Putamen (tissue), 1 donor: Measurements from ENCODE around the gene MKNK2.
"Not testable (repeated sequence)": the region's sequence is repeated elsewhere in the genome, so short reads cannot be mapped to it uniquely, and the experiment has no call there.

Source experiments
- DNase-seq: peaks from one replicate; pipeline ENCODE4 v3.0.0-alpha.2; 2016; ENCODE audit warnings: low spot score

MKNK2 gene

DNA sequence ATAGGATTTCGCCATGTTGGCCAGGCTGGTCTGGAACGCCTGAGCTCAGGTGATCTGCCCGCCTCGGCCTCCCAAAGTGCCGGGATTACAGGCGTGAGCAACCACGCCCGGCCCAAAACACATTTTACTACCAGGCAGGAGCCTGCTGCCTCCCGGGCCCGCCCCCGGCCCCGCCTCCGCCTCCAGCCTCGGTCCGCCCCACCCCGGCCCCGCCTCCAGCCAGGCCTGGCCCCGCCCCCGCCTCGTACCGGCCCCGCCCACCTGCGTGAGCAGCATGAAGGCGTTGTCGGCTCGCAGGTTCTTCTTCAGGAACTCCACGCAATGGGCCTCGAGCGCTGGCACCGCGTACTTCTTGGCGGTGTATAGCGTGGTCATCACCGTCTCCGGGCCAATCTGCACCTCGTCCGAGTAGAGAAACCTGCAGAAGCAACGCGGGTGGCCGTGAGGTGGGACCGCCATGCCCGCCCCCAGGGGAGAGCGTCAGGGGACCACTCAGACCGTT is 58.2 kb downstream of the MKNK2 start:
- no peak for DNase-seq

DNA sequence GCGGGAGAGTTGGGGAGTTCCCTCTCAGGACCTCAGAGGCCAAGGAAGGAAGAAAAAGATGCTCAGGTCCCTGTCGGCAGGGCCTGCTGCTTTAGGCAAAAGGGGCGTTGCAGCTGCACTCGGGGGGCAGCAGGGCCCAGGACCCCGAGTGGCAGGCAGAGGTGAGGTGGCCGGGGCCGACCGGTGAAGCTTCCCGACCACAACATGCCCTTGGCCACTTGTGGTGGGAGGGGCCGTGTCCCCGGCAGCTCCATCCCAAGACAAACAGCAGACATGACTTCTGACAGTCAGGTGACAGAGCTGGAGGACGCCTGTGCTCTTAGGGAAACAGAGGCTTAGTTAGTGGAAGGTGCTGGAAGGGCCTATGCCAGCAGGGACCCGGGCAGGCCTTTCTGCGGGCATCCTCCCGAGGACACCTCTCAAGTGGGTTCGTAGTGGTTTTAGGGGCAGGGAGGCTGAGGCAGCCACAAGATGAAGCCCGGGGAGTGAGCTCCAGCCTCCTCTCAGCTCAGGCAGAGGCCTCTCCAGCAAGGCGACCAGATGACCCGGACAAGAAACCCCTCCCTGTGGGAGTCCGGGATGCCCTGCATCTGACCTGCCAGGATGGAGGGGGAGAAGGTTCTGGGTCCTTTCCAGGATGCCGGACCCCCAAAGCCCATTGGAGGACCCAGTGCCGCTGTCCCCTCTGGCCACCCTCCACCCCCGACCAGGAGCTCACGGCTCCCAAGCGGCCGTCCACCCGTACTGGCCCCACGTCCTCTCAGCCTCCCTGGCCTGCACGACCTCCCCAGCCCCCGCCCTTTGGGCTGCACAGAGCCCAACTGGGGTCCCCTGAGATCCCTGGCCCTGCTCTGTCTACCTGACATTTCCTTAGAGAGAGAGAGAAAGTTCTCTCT is 59.8 kb downstream of the MKNK2 start:
- no peak for DNase-seq

DNA sequence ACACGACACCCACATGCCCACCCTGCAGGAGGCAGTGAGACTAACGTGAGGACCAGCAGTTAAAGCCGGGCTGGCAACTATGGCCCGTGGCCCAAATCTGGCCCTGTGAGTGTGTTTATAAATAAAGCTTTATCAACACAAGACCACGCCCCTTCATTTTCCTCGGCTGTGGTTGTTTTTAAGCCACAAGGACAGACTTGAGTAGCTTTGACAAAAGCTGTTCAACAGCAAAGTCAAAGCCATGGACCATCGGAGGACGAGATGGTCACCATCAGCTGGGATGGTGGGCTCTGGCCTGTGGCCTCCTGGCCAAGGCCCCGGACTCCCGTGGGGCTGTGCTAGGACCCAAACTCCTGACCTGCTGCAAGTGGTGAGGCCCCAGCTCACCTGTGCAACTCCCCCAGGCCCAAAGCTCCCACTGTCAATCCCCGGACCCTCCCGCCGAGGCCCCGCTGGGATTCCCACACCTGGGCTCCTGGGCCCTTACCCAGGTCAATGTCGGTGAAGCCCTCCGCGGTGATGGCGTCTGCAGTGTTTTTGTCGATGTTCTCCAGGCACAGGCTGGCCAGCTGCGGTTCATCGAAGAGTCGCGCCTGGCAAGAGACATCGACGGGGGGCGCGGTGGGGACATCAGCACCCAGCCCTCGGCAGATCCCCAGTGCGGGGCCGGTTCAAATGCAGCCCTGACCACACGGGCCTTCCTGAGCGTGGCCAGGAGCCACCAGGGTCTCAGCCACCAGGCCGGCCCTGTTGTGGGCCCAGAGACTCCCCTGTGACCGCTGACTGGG is 60.6 kb downstream of the MKNK2 start:
- DNase-seq = no peak

DNA sequence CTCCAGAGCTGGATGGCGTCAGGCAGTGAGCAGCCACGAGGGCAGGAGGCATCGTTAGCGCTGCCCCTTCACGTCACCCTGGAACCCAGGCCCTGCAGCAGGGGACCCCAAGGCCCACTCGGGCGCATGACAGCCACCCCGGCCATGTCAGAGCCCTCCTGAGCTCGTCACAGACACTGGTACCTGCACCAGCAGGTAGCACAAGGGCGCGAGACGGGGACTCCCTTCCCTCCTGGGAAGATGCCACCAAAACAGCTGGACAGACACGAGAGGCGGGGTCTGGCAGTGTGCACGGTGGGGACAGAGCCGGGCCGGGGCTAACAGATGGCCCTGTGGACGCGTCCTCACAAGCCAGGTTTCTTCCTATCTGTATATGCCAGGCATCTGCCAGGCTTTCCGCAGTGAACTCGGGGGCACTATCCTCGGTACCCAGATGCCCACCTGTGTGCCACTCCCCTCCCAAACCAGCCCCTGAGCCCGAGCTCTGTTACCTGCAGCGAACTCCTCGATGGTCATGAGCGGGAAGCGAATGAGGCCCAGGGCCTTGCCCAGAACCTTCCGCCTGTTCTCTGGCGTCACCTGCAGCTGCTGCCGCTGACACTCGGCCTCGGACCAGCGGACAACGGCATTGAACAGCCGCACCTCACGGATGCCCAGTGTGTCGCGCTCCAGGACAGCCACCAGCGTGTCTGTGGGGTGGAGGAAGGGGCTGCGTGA is 61.4 kb downstream of the MKNK2 start:
- no peak for DNase-seq

DNA sequence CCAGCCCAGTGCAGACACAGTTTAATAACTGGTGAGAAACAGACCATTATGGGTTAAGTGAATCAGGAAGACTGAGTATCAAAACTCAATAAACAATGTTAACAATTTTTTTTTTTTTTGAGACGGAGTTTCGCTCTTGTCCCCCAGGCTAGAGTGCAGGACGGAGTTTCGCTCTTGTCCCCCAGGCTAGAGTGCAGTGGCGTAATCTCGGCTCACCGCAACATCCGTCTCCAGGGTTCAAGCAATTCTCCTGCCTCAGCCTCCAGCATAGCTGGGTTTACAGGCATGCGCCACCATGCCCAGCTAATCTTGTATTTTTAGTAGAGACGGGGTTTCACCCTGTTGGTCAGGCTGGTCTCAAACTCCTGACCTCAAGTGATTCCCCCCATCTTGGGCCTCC is 62.6 kb downstream of the MKNK2 start:
- DNase-seq = not testable (repeated sequence)
